A549 treated with GW870086 at 1 μM for 4 hours (cell line): ENCODE measurements around the gene TC2N. TPM values are rescaled to one million over a fixed set of nuclear protein-coding genes. Genes with fewer than 3 reads are reported as not detected.

Experiments used
- total RNA-seq: library from RNA; stranded (reverse); fragments of 200-300 nt; extraction: Qiagen RNA extraction; gene quantifications from 5 replicates; pipeline ENCODE4 v1.2.3, GENCODE V29; 2022; ENCODE audit warnings: low read depth

The TC2N gene
- total RNA-seq = 0.30 to 0.70 TPM (median 0.55 TPM) in 5 replicates

GRCh38 chr14:91867316-91867988 is at the start of gene TC2N:
Gene TC2N (minus strand): TSS chr14:91867536. CDS start chr14:91813769, 53,767 bp downstream.

DNA sequence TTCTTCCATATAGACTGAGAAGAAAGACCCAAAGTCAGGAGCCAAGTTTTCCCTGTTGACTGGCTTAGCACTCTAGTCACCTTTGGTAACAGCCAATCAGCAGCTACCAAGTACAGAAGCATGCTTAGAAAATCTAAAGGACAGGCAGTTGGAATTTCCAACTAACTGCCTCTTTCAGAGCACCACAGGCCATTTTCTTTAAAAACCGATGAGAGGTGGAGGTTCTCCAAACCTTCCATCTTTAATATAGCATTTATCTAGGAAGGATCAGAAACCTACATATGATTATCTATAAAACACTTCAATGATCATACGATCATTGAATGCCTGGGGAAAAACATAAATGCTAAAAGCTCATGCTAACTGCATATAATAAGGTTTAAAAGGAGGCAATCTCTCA is 135.3 kb downstream of the TC2N start, which contains the start of gene CATSPERB:
Gene CATSPERB, minus strand, starts transcription at position 101 of the 400 bp plus-strand sequence. CDS start 2,607 bp downstream, outside the sequence.

Other genes starting within 250 kb of the TC2N start
- gene CATSPERB, start 135.4 kb downstream of the TC2N start, total RNA-seq = not detected in 5 replicates
- gene FBLN5, start 80.2 kb upstream of the TC2N start, total RNA-seq = 2.7 to 3.3 TPM (median 3.1 TPM) in 5 replicates
- gene TRIP11, start 172.5 kb upstream of the TC2N start, total RNA-seq = 5.4 to 12.0 TPM (median 8.9 TPM) in 5 replicates
- gene ATXN3, start 239.0 kb upstream of the TC2N start, total RNA-seq = 18.8 to 41.3 TPM (median 21.6 TPM) in 5 replicates